ENCODE data around the gene CYTL1.

GRCh38 chr4:5048721-5049120 lies 29.5 kb upstream of the CYTL1 start:
- TF ChIP-seq, protein P1, sequence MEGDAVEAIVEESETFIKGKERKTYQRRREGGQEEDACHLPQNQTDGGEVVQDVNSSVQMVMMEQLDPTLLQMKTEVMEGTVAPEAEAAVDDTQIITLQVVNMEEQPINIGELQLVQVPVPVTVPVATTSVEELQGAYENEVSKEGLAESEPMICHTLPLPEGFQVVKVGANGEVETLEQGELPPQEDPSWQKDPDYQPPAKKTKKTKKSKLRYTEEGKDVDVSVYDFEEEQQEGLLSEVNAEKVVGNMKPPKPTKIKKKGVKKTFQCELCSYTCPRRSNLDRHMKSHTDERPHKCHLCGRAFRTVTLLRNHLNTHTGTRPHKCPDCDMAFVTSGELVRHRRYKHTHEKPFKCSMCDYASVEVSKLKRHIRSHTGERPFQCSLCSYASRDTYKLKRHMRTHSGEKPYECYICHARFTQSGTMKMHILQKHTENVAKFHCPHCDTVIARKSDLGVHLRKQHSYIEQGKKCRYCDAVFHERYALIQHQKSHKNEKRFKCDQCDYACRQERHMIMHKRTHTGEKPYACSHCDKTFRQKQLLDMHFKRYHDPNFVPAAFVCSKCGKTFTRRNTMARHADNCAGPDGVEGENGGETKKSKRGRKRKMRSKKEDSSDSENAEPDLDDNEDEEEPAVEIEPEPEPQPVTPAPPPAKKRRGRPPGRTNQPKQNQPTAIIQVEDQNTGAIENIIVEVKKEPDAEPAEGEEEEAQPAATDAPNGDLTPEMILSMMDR (IDR thresholded peaks at IDR 0.05; ENCODE audit: insufficient read depth, low read length) = no peak
- TF ChIP-seq POLR2AphosphoS5 (IDR thresholded peaks at IDR 0.05; ENCODE audit: low read depth) (no peak), REST (IDR thresholded peaks at IDR 0.05; ENCODE audit: insufficient replicate concordance, low read depth) (no peak), GABPA (IDR thresholded peaks at IDR 0.05; ENCODE audit: low read depth) (no peak)

Data from HL-60 (cell line).